K562 treated with DMSO at 1 percent for 24 hours (cell line): ENCODE data around the gene ATP13A2. TPM values are rescaled to one million over a fixed set of nuclear protein-coding genes. Genes with fewer than 3 reads are reported as not detected.

ENCODE experiments used
- total RNA-seq: library from RNA; unstranded; fragments of 300-600 nt; gene quantifications from 2 replicates; pipeline ENCODE4 v1.2.3, GENCODE V29; 2022; ENCODE audit warnings: low read depth; ENCODE audit not compliant: insufficient read depth

ATP13A2 gene, protein sequence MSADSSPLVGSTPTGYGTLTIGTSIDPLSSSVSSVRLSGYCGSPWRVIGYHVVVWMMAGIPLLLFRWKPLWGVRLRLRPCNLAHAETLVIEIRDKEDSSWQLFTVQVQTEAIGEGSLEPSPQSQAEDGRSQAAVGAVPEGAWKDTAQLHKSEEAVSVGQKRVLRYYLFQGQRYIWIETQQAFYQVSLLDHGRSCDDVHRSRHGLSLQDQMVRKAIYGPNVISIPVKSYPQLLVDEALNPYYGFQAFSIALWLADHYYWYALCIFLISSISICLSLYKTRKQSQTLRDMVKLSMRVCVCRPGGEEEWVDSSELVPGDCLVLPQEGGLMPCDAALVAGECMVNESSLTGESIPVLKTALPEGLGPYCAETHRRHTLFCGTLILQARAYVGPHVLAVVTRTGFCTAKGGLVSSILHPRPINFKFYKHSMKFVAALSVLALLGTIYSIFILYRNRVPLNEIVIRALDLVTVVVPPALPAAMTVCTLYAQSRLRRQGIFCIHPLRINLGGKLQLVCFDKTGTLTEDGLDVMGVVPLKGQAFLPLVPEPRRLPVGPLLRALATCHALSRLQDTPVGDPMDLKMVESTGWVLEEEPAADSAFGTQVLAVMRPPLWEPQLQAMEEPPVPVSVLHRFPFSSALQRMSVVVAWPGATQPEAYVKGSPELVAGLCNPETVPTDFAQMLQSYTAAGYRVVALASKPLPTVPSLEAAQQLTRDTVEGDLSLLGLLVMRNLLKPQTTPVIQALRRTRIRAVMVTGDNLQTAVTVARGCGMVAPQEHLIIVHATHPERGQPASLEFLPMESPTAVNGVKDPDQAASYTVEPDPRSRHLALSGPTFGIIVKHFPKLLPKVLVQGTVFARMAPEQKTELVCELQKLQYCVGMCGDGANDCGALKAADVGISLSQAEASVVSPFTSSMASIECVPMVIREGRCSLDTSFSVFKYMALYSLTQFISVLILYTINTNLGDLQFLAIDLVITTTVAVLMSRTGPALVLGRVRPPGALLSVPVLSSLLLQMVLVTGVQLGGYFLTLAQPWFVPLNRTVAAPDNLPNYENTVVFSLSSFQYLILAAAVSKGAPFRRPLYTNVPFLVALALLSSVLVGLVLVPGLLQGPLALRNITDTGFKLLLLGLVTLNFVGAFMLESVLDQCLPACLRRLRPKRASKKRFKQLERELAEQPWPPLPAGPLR
- total RNA-seq = 98.3 and 109 TPM in 2 replicates

DNA sequence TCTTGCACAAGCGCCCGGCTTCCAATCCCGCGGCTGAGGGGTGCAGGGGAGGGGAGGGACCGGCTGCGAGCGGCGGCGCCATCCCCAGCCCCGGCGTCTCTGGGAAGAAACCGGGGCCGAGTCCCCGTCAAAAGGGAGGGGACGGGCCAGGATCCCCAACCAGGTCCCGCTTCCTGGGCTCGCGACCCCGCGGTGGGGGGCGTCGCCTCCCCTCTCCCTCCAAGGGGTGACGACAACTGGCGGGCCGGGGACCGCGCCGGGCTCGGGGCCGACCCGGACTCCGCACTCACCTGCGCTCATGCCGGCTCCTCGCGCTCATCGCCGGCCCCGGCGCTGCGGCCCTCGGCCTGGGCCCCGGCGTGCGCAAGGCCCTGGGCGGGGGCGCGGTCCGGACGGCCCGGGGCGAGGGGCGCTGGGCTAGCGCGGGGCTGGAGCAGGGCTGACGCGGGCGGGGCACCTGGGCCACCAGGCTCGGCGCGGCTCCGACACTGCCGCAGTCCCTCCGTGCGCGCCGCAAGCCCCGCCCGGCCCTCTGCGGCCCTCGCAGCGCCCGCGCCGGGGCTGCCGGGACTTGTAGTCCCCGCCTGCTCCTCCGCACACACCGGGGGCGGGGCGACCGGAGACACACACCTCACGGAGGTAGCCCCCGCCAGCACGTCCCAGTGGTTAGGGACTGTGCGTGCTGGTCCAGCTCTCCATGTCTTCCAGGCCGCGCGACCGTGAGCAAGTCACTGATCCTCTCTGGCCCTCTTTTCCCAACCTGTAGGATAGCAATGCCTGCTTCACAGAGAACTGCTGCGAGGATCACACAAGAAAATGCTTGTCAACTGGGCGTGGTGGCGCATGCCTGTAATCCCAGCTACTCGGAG, at the start of gene ATP13A2:
Gene ATP13A2 (minus strand): TSS at position 490 of the 869 bp plus-strand sequence. CDS start 190 bp downstream, at position 300.

GRCh38 chr1:17053685-17054410, 42.1 kb upstream of the ATP13A2 start, which contains the start of gene SDHB:
Gene SDHB, minus strand, starts transcription at chr1:17054032. Its CDS starts 13 bp downstream, at chr1:17054019.

GRCh38 chr1:16980473-16981268, 31.1 kb downstream of the ATP13A2 start, which contains the start of gene MFAP2:
Gene MFAP2, minus strand, starts transcription at chr1:16980620. Its CDS starts 2,347 bp downstream, at chr1:16978273.

Other genes with a start within 250 kb of the ATP13A2 start
- not detected in 2 replicates for gene RNU1-2, start 115.9 kb downstream of the ATP13A2 start, total RNA-seq
- gene CROCC, start 90.0 kb downstream of the ATP13A2 start, total RNA-seq = 18.7 and 19.5 TPM in 2 replicates
- not detected in 2 replicates for gene MFAP2, start 31.3 kb downstream of the ATP13A2 start, total RNA-seq
- 163 and 176 TPM in 2 replicates for gene SDHB, start 42.1 kb upstream of the ATP13A2 start, total RNA-seq
- 0.47 TPM in 1 of 2 replicates, not detected in the other for gene PADI2, start 107.5 kb upstream of the ATP13A2 start, total RNA-seq
- not detected in 2 replicates for gene PADI1, start 193.2 kb upstream of the ATP13A2 start, total RNA-seq
- gene PADI3, start 237.2 kb upstream of the ATP13A2 start, total RNA-seq = 0.13 and 0.24 TPM in 2 replicates